Osteocyte (in vitro differentiated cells): ENCODE results near the gene DYDC1. TPM values are rescaled to one million over a fixed set of nuclear protein-coding genes. Genes with fewer than 3 reads are reported as not detected.

Source experiments
- DNase-seq: peaks from one replicate; pipeline ENCODE4 v3.0.0; 2021; ENCODE audit warnings: mixed read lengths; ENCODE audit not compliant: unreplicated experiment; ENCODE audit errors: extremely low spot score
- H3K27ac Mint-ChIP-seq: one replicate; pipeline ENCODE4 v1.8.0; 2021; ENCODE audit warnings: mild to moderate bottlenecking, mixed read lengths; ENCODE audit not compliant: unreplicated experiment
- H3K27me3 Mint-ChIP-seq: one replicate; pipeline ENCODE4 v1.8.0; 2021; ENCODE audit warnings: mixed read lengths; ENCODE audit not compliant: unreplicated experiment
- H3K36me3 Mint-ChIP-seq: one replicate; pipeline ENCODE4 v1.8.0; 2021; ENCODE audit warnings: mixed read lengths; ENCODE audit not compliant: unreplicated experiment
- H3K4me1 Mint-ChIP-seq: one replicate; pipeline ENCODE4 v1.8.0; 2021; ENCODE audit warnings: mixed read lengths; ENCODE audit not compliant: unreplicated experiment
- H3K4me3 Mint-ChIP-seq: one replicate; pipeline ENCODE4 v1.8.0; 2021; ENCODE audit warnings: mild to moderate bottlenecking, moderate library complexity, mixed read lengths; ENCODE audit not compliant: unreplicated experiment
- H3K9me3 Mint-ChIP-seq: one replicate; pipeline ENCODE4 v1.8.0; 2021; ENCODE audit warnings: mixed read lengths; ENCODE audit not compliant: unreplicated experiment
- total RNA-seq: library from RNA; stranded (reverse); gene quantifications from 2 replicates; pipeline ENCODE4 v1.2.1, GENCODE V29; 2021
- TF ChIP-seq, protein P1 (sequence below): fragments of 200-600 bp; sonication (generic); IDR thresholded peaks from 2 replicates; pipeline ENCODE4 v1.5.0; 2021; ENCODE audit warnings: antibody characterized with exemption, mild to moderate bottlenecking, moderate library complexity

Gene DYDC1
- total RNA-seq, 1 donor from 2014 or later: not detected

DNA sequence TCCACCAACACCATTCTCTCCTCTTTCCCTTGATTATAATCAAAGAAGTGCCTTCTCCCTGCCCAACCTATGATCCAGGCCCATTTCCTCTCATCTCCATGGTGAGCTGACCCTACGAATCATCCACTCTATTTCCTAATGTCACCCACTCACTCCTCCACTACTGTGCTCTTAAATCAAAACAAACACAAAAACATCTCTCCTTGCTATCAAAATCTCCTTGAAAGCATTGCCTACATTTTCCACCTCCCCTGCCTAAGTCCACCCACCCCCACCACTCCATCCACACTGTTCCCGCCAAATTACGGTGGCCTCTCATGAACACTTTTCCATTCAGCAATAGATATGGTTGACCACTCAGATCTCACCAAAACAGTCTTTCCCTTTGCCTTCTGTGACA, 5.3 kb downstream of the DYDC1 start:
- no peak overlapping the region for H3K27ac Mint-ChIP-seq
- H3K4me1 Mint-ChIP-seq: no peaks in the 10 kb centered on the region
- H3K36me3 Mint-ChIP-seq: no peaks in the 10 kb centered on the region
- TF ChIP-seq, protein P1, sequence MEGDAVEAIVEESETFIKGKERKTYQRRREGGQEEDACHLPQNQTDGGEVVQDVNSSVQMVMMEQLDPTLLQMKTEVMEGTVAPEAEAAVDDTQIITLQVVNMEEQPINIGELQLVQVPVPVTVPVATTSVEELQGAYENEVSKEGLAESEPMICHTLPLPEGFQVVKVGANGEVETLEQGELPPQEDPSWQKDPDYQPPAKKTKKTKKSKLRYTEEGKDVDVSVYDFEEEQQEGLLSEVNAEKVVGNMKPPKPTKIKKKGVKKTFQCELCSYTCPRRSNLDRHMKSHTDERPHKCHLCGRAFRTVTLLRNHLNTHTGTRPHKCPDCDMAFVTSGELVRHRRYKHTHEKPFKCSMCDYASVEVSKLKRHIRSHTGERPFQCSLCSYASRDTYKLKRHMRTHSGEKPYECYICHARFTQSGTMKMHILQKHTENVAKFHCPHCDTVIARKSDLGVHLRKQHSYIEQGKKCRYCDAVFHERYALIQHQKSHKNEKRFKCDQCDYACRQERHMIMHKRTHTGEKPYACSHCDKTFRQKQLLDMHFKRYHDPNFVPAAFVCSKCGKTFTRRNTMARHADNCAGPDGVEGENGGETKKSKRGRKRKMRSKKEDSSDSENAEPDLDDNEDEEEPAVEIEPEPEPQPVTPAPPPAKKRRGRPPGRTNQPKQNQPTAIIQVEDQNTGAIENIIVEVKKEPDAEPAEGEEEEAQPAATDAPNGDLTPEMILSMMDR: no peak
- no peak overlapping the region for H3K4me3 Mint-ChIP-seq
- peaks cover 38% of the 10 kb centered on the region for H3K27me3 Mint-ChIP-seq
- no peaks in the 10 kb centered on the region for H3K9me3 Mint-ChIP-seq
- DNase-seq: no peak

DNA sequence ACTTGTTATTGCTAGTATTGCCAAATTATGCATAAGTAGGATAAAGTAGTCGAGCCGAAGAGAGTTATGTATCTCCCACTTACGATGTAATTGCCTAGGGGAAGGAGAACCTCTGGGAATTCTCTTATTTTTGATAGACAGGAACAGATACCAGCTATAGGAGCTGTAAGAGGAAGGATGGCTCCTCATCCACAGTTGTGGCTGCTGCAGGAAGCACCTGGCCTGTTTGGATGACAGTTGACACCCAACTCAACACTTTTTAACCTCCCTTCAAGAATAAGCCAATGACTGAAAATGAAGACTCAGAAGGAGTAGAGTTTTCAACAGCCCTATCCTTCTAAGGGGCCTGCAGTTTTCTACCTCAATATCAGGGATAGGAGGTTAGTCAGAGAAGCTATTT, 6.3 kb downstream of the DYDC1 start:
- Mint-ChIP-seq H3K36me3 (no peaks in the 10 kb centered on the region), H3K4me1 (no peaks in the 10 kb centered on the region), H3K27ac (no peak overlapping the region), H3K27me3 (peaks cover 28% of the 10 kb centered on the region), H3K4me3 (no peak overlapping the region), H3K9me3 (no peaks in the 10 kb centered on the region)
- DNase-seq: no peak
- TF ChIP-seq, protein P1: no peak

DNA sequence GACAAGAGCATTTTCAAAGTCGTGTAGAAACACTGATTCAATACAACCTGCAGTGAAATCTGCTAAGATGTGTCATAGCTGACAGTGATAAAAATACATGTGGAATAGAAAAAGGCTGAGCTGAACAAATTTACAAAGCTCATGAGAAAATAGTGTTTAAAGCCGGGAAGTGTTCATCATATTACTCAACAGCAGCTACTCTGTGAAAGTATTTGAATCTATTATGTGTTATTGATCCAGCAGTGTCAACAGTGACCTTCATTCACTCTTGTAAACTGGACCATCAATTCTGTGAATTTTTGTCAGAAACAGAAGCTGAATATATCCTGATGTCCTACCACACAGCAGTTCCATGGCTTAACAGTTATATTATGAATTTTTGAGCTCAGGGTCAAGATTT, 11.6 kb downstream of the DYDC1 start:
- DNase-seq: no peak
- Mint-ChIP-seq H3K4me1 (no peaks in the 10 kb centered on the region), H3K36me3 (no peaks in the 10 kb centered on the region), H3K27me3 (peaks cover 11% of the 10 kb centered on the region), H3K27ac (no peak overlapping the region), H3K9me3 (no peaks in the 10 kb centered on the region), H3K4me3 (no peak overlapping the region)
- TF ChIP-seq, protein P1: no peak

DNA sequence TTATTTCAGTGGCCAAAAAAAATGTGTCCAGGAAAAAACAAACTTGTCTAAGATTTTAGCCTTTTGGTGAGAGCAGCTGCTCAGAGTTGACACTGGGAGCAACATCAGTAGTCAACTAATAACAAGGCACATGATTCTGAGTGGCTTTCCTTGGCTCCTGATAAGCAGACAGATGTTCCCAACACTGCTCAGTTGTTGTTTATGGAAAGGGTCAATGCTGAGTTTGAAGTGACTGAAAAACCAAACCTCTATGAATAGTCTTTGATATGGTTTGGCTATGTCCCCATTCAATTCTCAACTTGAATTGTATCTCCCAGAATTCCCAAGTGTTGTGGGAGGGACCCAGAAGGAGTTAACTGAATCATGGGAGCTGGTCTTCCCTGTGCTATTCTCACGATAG, 12.3 kb downstream of the DYDC1 start:
- no peaks in the 10 kb centered on the region for H3K36me3 Mint-ChIP-seq
- H3K4me1 Mint-ChIP-seq: no peaks in the 10 kb centered on the region
- peaks cover 11% of the 10 kb centered on the region for H3K27me3 Mint-ChIP-seq
- H3K27ac Mint-ChIP-seq: no peak overlapping the region
- H3K4me3 Mint-ChIP-seq: no peak overlapping the region
- DNase-seq: no peak
- H3K9me3 Mint-ChIP-seq: no peaks in the 10 kb centered on the region
- TF ChIP-seq, protein P1: no peak

DNA sequence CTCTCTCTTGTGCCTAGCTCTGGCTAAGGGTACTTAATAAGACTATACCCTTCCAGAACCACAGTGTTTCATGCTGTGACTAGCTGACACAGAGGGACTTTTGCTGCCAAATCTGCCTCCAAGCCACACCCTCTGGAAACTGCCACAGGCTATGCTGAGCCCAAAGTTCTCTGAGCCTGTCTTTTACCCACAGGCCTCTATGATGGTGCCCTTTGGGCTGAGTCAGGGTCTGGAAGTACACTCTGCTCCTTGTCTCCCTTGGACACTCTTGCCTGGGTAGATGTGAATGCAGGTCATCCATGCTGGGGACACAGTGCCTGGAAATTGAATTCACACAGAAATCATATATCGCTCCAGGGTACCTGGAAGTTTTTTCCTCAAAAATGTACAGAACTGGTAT, 22.6 kb downstream of the DYDC1 start:
- Mint-ChIP-seq H3K36me3 (no peaks in the 10 kb centered on the region), H3K27ac (no peak overlapping the region), H3K4me3 (no peak overlapping the region), H3K27me3 (peaks cover 26% of the 10 kb centered on the region), H3K4me1 (no peaks in the 10 kb centered on the region), H3K9me3 (peaks cover 13% of the 10 kb centered on the region)
- TF ChIP-seq, protein P1: no peak
- no peak for DNase-seq
